GM18526 (cell line): Measurements from ENCODE around the gene CCSER1.

Experiments used
- POLR2A ChIP-seq: IDR thresholded peaks from 3 replicates; pipeline ENCODE4 v1.6.1; 2011; ENCODE audit not compliant: insufficient read length; ENCODE audit errors: extremely low read depth

CCSER1 gene

DNA sequence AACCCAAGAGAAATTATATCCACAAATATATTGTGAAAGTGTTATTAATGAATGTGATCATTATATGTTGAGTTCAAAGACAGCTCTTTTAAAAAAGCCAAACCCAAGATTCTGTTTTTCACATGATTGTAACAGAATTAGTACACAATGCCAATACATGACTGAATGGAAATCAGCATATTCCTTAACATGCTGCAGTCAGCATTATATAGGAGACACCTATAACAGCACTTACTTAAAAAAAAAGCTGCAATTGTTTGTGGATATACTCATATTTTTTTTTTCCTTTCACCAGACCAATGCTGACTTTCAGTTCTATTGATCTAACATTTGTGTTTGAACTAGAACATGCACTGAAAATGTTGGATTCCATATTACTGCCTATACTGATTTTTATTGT is 165.2 kb downstream of the CCSER1 start:
- TF ChIP-seq POLR2A: no peak

- no peak for TF ChIP-seq POLR2A
These were observed 166.1 kb downstream of the CCSER1 start for GRCh38 chr4:90293320-90293719.

- no peak for TF ChIP-seq POLR2A
These were observed 172.2 kb downstream of the CCSER1 start for GRCh38 chr4:90299373-90299772.

GRCh38 chr4:90306810-90307209 is 179.6 kb downstream of the CCSER1 start:
- no peak for TF ChIP-seq POLR2A

GRCh38 chr4:90317785-90318184 is 190.6 kb downstream of the CCSER1 start:
- no peak for TF ChIP-seq POLR2A

DNA sequence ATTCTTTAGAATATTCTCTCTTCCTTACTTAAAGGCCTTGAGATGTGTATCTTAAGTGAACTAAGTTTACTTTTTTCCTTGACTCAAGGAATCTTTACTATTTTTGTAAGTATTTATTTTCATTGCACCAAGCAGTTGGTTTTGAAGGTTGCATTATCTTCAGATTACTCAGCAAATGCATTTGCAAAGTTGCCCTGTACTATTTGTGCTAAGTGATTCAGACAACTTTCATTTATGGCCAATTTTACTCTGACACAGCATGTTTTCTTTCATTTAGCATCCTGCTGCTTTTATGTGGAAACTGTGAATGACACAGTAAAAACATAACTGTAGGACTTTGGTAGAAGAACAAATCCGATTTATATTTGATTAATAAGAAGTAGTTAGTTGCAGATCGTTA is 191.0 kb downstream of the CCSER1 start:
- no peak for TF ChIP-seq POLR2A

DNA sequence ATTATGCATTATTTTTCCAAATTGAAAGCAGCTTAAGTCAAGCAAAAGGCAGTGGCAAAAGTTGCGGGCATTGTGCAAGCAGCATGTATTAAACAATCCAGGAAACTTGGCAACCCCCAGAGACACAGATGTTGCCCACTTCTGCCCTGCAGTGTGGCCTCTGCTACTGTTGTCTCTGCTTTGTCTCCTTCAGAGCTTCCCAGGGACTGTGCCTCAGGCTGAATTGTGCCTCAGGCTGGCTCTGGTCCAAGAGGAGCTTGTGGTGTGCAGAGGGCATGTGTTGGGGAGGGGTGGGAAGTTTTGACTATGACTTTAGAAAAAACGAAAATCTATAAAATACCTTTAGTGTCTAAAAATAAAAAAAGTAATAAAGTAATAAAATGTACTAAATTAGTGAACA is 201.4 kb downstream of the CCSER1 start:
- TF ChIP-seq POLR2A: no peak

DNA sequence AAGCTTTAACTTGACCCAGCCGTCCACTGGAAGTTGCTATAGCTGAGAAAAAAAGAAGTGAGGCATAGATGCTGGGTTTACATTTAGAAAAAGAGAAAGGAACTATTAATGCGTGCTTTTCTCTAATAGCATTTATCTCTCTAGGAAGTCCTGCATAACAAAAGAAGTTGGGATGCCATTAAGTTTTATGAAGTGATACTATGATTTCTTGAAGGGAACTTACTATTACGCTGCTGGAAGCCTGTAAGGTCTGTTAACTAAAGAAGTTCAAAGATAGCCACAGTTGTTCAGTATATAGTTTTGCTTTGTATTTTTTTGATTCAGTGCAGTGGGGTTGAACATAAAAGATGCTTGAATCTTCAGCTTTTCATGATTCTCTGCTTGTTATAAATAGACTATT is 203.4 kb downstream of the CCSER1 start:
- TF ChIP-seq POLR2A: no peak

DNA sequence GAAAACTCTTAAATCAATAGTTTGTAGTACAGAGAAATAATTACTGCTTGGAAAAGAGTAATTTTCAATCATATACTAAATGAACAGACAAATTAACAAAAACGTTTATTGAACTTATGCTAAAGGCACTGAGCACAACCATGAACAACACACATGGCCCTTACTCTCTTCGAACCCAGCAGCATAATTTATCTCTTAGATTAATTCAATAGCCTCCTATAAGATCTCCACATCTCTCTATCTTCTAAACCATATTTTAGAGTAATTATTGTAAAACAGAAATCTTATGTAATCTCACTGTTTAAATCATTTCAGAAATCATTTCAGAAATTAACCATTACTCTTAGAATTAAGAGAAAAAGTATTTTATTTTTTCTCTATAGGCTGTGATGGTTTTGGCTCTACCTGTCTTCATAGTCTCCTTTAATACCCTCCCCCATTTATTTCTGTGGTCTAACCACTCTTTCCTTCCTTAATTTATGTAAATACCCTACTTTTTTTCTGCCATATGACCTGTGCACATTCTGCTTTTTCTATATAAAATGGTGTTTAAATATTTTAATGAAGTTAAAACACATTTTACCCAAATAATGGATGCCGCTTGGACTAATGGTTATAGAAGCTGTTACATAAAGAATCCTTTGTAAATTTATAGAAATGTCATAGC is 218.5 kb downstream of the CCSER1 start:
- TF ChIP-seq POLR2A: no peak

- no peak for TF ChIP-seq POLR2A
These were observed 222.4 kb downstream of the CCSER1 start for GRCh38 chr4:90349636-90350035.

GRCh38 chr4:90357117-90357710 is 230.0 kb downstream of the CCSER1 start:
- TF ChIP-seq POLR2A: no peak

GRCh38 chr4:90375081-90375480 is 247.9 kb downstream of the CCSER1 start:
- TF ChIP-seq POLR2A: no peak

GRCh38 chr4:90393215-90393614 is 266.0 kb downstream of the CCSER1 start:
- TF ChIP-seq POLR2A: no peak

DNA sequence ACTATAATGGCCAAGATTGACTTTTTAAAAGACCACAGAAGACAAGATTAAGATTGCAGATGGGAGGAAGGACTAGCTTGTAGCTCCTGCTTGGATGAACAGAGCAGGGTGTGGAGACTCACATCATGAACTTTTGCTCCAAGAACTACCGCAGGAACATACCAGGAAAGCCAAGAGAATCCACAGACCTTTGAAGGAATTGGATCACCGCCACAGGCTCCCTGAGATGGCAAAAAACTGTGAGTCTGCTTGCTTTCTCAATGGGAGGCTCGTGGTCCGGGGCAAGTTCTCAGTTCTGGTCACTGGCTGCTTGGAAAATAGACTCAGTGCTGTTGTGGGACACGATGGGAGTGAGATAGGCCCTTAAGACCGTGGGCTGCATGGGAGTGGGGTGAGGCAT is 276.6 kb downstream of the CCSER1 start:
- TF ChIP-seq POLR2A: no peak

- TF ChIP-seq POLR2A: no peak
These were observed 287.9 kb downstream of the CCSER1 start for GRCh38 chr4:90415116-90415515.

DNA sequence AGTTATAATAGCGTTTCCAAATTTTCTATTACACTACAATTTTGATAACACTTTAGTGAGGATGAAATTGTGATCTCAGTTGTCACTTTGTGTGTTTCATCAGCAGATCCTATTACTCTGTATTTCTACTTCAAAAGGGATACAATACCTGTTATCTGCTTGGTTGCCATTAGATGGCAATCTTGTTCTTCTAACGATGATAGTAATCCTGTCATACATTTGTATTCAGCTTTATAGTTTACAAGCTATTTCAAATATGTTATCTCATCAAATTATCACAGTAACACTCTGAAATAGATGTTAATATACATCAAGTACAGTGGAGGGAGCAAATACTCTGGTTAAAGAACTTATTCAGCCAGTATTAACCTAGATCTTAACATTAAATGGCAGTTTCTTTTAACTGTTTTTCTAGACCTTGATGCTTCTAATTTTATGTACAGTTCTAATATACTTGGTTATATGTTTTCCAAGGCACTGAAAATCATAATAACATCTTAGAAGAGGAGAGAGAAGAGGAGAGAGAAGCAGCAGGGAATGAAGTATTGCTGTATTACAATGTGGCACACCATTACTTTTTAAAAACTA is 292.0 kb downstream of the CCSER1 start:
- no peak for TF ChIP-seq POLR2A

- TF ChIP-seq POLR2A: no peak
These were observed 294.0 kb downstream of the CCSER1 start for GRCh38 chr4:90421161-90421560.
